Posterior vena cava (tissue), 2 donors: ENCODE data around the gene HOXA6. TPM values are rescaled to one million over a fixed set of nuclear protein-coding genes. Genes with fewer than 3 reads are reported as not detected.
A peak's percentile ranks its signal among the peaks of the same experiment; 100 is the strongest.

Experiments
- DNase-seq: peaks from one replicate; pipeline ENCODE4 v3.0.0-alpha.2; 2020; ENCODE audit warnings: low spot score
- intact Hi-C, 2 donors: fragments of 100-400 bp; cut with DNase I; formaldehyde crosslinking; loops; one replicate each; pipeline versions ENCODE4 v1.14.1 to v1.14.2; 2022 to 2023
- total RNA-seq, 2 donors: library from RNA; stranded (reverse); fragmentation: NEBNext Ultra II Directional; extraction: Animal tissue kit (Norgen Biotek cat#: 25700); gene quantifications; one replicate each; pipeline ENCODE4 v1.2.1, GENCODE V29; 2021
- donor health status: DM: yes; HTN: yes; CAD: no.
- donor health status: DM: yes; HTN: yes; CAD: no.

Gene HOXA6
- total RNA-seq, 2 donors from 2014 or later: 8.6 to 9.1 TPM

GRCh38 chr7:27175626-27176523, 28.3 kb upstream of the HOXA6 start:
- DNase-seq: peak; percentile 73
- intact Hi-C loops: no loop called here

- no peak for DNase-seq
- intact Hi-C loops: no loop called here
Measured at GRCh38 chr7:27174874-27175625, 27.5 kb upstream of the HOXA6 start.

DNA sequence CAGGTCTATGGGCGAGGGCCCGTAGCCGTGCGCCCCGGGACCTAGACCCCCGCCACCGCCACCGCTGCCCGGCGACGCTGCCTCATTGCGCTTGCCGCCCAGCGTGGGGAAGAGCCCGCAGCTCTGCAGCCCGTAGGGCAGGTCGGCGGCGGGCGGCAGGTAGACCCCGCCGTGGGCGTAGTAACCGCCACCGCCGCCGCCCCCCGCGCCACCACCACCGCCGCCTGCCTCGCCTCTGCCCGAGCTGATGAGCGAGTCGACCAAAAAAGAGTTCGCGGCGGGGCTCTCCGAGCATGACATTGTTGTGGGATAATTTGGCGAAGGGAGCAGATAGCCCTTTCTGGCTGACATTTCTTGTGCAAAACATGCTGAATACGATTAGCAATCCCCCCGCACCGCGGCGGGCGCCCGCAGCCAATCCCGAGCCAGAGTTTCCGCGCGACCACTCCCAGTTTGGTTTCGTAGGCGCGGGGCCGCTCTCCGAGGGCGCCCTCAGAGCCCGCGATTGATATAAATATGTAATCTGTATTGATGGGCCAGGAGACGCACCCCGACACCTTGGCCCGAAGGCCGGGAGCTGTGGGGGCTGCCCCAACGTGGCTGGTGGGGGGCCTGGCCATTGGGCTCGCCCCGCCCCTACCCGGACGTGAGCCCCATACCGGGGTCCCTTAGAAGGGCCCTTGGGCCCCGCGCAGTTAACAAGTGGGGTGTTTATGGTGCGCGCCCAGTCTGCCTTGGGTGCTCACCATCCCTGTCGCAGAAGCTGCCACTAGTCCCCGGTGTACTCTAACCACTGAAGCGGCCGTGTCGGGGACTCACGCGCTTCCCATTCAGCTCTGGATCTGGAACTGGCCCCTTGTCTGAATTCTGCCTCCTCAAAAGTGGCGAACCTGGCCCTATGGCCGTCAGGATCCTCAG, 26.6 kb upstream of the HOXA6 start, which contains the start of gene HOXA10:
Gene HOXA10 (minus strand): TSS at position 365 of the 918 bp plus-strand sequence. CDS start 14 bp downstream, at position 351.
- intact Hi-C loops: no loop called here
- DNase-seq: peak; percentile 80

- intact Hi-C loops: no loop called here
- peak; percentile 86 for DNase-seq
Measured at GRCh38 chr7:27173511-27173955, 26.0 kb upstream of the HOXA6 start.

DNA sequence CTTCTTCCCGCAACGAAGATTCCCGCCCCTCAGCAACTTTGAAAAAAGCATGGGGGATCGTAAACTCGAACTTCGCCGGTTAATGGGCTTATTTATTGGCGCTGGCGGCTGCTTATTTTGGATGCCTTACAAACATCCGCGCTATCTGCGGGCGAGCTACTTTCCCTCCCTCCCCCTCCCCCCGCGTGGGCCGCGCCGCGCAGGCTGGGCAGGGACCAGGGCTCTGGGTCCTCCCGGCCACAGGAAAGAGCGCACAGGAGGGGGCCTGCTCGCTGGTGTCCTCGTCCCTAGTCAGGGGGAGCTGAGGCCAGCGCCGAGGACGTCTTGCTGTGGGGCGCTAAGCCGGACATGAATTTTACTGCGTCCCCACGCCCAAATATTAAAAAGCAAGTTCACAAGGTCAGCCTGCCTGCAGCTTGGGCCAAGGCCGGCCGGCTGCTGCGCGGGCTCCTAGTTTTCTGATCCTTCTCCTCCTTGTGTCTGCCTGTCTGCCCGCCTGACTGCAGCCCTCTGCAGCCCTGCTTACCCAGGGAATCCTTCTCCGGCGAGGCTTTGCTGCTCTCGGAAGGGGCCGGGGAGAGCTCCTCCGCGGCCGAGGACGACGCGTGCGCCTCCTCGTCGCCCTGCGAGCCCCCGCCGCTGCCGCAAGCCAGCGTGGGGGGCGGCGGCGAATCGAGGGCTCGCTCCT, 25.4 kb upstream of the HOXA6 start:
- intact Hi-C loops: no loop called here
- DNase-seq: peak; percentile 90

DNA sequence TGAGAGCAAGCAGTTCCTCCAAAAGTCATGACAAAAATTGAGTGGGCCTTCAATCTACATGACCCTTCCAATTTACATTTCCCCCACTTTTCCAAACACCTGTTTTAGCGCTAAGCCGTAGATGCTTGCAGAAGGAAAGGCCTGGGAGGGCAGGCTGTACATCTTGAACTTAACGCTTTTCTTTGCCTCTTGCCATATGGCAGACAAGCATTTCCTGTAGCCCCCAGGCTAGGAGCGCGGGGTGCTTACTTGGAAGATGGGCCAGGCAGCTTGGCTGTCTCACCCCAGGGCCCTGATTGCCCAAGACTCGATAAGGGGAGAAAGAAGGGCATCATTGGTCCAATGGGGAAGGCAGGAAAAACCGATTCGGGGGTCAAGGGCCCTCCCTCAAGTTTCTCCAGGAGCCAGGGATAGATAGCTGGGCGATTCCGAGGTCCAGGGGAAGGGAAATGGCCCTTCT, 24.8 kb upstream of the HOXA6 start:
- peak; percentile 72 for DNase-seq

GRCh38 chr7:27171637-27172314, 24.2 kb upstream of the HOXA6 start:
- intact Hi-C loops: no loop called here
- DNase-seq: no peak

More for the DNA sequence above, 24.8 kb upstream of the HOXA6 start:
- intact Hi-C loops: no loop called here

- intact Hi-C loops: no loop called here
- peak; percentile 80 for DNase-seq
Measured at GRCh38 chr7:27171325-27171636, 23.7 kb upstream of the HOXA6 start.

GRCh38 chr7:27170426-27171324, 23.1 kb upstream of the HOXA6 start:
- DNase-seq: no peak
- intact Hi-C loops: no loop called here

- intact Hi-C loops: loop anchor here (10.0 kb wide), 4 partner anchors 795 to 1315 kb away; partner anchors contain the start of genes CBX3 (in 1 of the 2) and HNRNPA2B1 (in 1 of the 2)
- DNase-seq: peak; percentile 82
Measured at GRCh38 chr7:27169658-27170425, 22.3 kb upstream of the HOXA6 start.

GRCh38 chr7:27168265-27168947, 20.8 kb upstream of the HOXA6 start:
- intact Hi-C loops: loop anchor here (10.0 kb wide), 4 partner anchors 794 to 1314 kb away; partner anchors contain the start of genes CBX3 (in 1 of the 2) and HNRNPA2B1 (in 1 of the 2)
- DNase-seq: peak; percentile 83

- no peak for DNase-seq
- intact Hi-C loops: loop anchor here (10.0 kb wide), 4 partner anchors 793 to 1313 kb away; partner anchors contain the start of genes CBX3 (in 1 of the 2) and HNRNPA2B1 (in 1 of the 2)
Measured at GRCh38 chr7:27167916-27168264, 20.3 kb upstream of the HOXA6 start.

- intact Hi-C loops: loop anchor here (10.0 kb wide), 4 partner anchors 792 to 1312 kb away; partner anchors contain the start of genes CBX3 (in 1 of the 2) and HNRNPA2B1 (in 1 of the 2)
- DNase-seq: peak; percentile 83
Measured at GRCh38 chr7:27166531-27167505, 19.2 kb upstream of the HOXA6 start.

DNA sequence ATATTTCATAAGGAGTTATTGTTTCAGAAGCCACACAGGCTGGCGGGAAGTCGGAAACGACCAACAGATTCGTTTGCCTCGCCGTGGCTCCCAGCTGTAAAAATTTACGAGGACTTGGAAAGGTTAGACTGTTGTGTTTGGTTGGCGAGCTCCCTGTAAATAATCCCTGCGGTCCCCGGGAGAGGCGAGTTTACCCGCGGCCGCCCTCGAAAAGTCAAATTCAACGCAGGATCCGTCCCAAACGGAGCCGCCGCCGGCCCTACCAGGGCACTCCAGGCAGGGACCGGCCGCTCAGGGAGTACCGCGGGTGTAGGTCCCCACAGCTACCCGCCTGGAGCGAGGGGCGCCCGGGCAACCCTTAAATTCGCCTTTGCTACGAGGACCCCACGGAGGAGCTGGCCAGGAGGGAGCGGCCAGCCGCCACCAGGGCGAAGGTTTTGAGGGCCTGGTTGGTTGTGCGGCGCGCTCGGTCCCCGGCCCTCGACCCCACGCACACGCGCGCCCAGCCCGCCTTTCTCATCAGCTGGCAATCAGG, 18.5 kb upstream of the HOXA6 start:
- intact Hi-C loops: loop anchor here (10.0 kb wide), 4 partner anchors 791 to 1311 kb away; partner anchors contain the start of genes CBX3 (in 1 of the 2) and HNRNPA2B1 (in 1 of the 2)
- peak; percentile 82 for DNase-seq
